ENCODE results near the gene SHC2.

GRCh38 chr19:506404-507285 is 45.8 kb upstream of the SHC2 start:
- TF ChIP-seq CTCF (IDR thresholded peaks at IDR 0.05) = peak; percentile 94 to 99 (median 98)
- TF ChIP-seq EP300 (IDR thresholded peaks at IDR 0.05) = no peak
